ENCODE measurements around the gene ROBO1. TPM values are rescaled to one million over a fixed set of nuclear protein-coding genes. Genes with fewer than 3 reads are reported as not detected.

ROBO1 gene
- total RNA-seq, 2 experiments from 2014 or later, result 0.36 to 0.69 TPM

- no peaks in the 10 kb centered on the region for H3K36me3 Mint-ChIP-seq (ENCODE audit: low read depth)
- peaks cover 0 to 4% of the 10 kb centered on the region in 2 experiments for H3K9me3 ChIP-seq (ENCODE audit: control insufficient read depth in 1 of 2, insufficient read depth in 1 of 2, low read length in 2 of 2)
- no peak overlapping the region for H3K4me3 ChIP-seq (ENCODE audit: low read length)
- intact Hi-C loops (cut with DNase I, micrococcal nuclease), result no loop called here
- no peaks in the 10 kb centered on the region for H3K27me3 ChIP-seq (ENCODE audit: control insufficient read depth in 1 of 2, insufficient read depth in 2 of 2, low read length in 2 of 2)
- no peak overlapping the region for H3K4me3 Mint-ChIP-seq
- POLR2A ChIA-PET, result no interaction called here
- H3K4me1 ChIP-seq (ENCODE audit: insufficient read depth, low read length), result no peaks in the 10 kb centered on the region
- no peaks in the 10 kb centered on the region for H3K36me3 ChIP-seq (ENCODE audit: insufficient read depth, low read length)
- no peak for TF ChIP-seq CTCF (IDR thresholded peaks at IDR 0.05)
- H3K4me1 Mint-ChIP-seq (ENCODE audit: low read depth), result no peaks in the 10 kb centered on the region
- H3K27me3 Mint-ChIP-seq, result no peaks in the 10 kb centered on the region
- CTCF ChIA-PET, result no interaction called here
- no peak overlapping the region for H3K27ac Mint-ChIP-seq
- ATAC-seq (ENCODE audit: poor library complexity), result no peak
- H3K9me3 Mint-ChIP-seq, result peaks cover 2% of the 10 kb centered on the region
- no peak for DNase-seq
- no peak overlapping the region for H3K27ac ChIP-seq (ENCODE audit: low read depth in 1 of 2, low read length in 2 of 2)
Observed at GRCh38 chr3:79009861-79010260, 757.9 kb downstream of the ROBO1 start.

- Mint-ChIP-seq H3K36me3 (ENCODE audit: low read depth) (no peaks in the 10 kb centered on the region), H3K4me3 (no peak overlapping the region), H3K4me1 (ENCODE audit: low read depth) (no peaks in the 10 kb centered on the region), H3K27ac (no peak overlapping the region), H3K27me3 (no peaks in the 10 kb centered on the region), H3K9me3 (no peaks in the 10 kb centered on the region)
- Histone ChIP-seq H3K27ac (ENCODE audit: low read depth in 1 of 2, low read length in 2 of 2) (no peak overlapping the region), H3K4me3 (ENCODE audit: low read length) (no peak overlapping the region), H3K9me3 (ENCODE audit: control insufficient read depth in 1 of 2, insufficient read depth in 1 of 2, low read length in 2 of 2) (peaks cover 0 to 4% of the 10 kb centered on the region in 2 experiments), H3K36me3 (ENCODE audit: insufficient read depth, low read length) (no peaks in the 10 kb centered on the region), H3K4me1 (ENCODE audit: insufficient read depth, low read length) (no peaks in the 10 kb centered on the region), H3K27me3 (ENCODE audit: control insufficient read depth in 1 of 2, insufficient read depth in 2 of 2, low read length in 2 of 2) (no peaks in the 10 kb centered on the region)
- TF ChIP-seq CTCF (IDR thresholded peaks at IDR 0.05), result no peak
- no peak for ATAC-seq (ENCODE audit: poor library complexity)
- intact Hi-C loops (cut with DNase I, micrococcal nuclease), result no loop called here
- DNase-seq, result no peak
- POLR2A ChIA-PET, result no interaction called here
- CTCF ChIA-PET, result no interaction called here
Observed at GRCh38 chr3:79006077-79006476, 761.7 kb downstream of the ROBO1 start.

- CTCF ChIA-PET, result no interaction called here
- no peak overlapping the region for H3K4me3 ChIP-seq (ENCODE audit: low read length)
- POLR2A ChIA-PET, result no interaction called here
- ATAC-seq (ENCODE audit: poor library complexity) (no peak), DNase-seq (no peak)
- TF ChIP-seq CTCF (IDR thresholded peaks at IDR 0.05), result no peak
- H3K4me1 Mint-ChIP-seq (ENCODE audit: low read depth), result no peaks in the 10 kb centered on the region
- no peaks in the 10 kb centered on the region for H3K4me1 ChIP-seq (ENCODE audit: insufficient read depth, low read length)
- peaks cover 0 to 4% of the 10 kb centered on the region in 2 experiments for H3K9me3 ChIP-seq (ENCODE audit: control insufficient read depth in 1 of 2, insufficient read depth in 1 of 2, low read length in 2 of 2)
- no peaks in the 10 kb centered on the region for H3K36me3 Mint-ChIP-seq (ENCODE audit: low read depth)
- H3K27me3 ChIP-seq (ENCODE audit: control insufficient read depth in 1 of 2, insufficient read depth in 2 of 2, low read length in 2 of 2), result no peaks in the 10 kb centered on the region
- intact Hi-C loops (cut with DNase I, micrococcal nuclease), result no loop called here
- H3K9me3 Mint-ChIP-seq, result no peaks in the 10 kb centered on the region
- no peak overlapping the region for H3K27ac ChIP-seq (ENCODE audit: low read depth in 1 of 2, low read length in 2 of 2)
- H3K27ac Mint-ChIP-seq, result no peak overlapping the region
- H3K27me3 Mint-ChIP-seq, result no peaks in the 10 kb centered on the region
- H3K36me3 ChIP-seq (ENCODE audit: insufficient read depth, low read length), result no peaks in the 10 kb centered on the region
- no peak overlapping the region for H3K4me3 Mint-ChIP-seq
Observed at GRCh38 chr3:79005084-79005483, 762.7 kb downstream of the ROBO1 start.

Data from CD4-positive, alpha-beta T cell (primary cell).